GM11168 (cell line): Measurements from ENCODE around the gene NPHP3.
"Not testable (repeated sequence)": the region's sequence is repeated elsewhere in the genome, so short reads cannot be mapped to it uniquely, and the experiment has no call there.

Experiments used
- in situ Hi-C: fragments of 300-500 bp; cut with MboI; formaldehyde crosslinking; loops from one replicate; pipeline ENCODE4 v1.12.0; 2022; ENCODE audit warnings: low sequenced_read_pairs; ENCODE audit not compliant: unreplicated experiment

The NPHP3 gene

GRCh38 chr3:132722165-132723023 lies at the start of gene NPHP3:
TSS of gene NPHP3 (minus strand) at chr3:132722409. CDS start at chr3:132722355, 54 bp downstream.
- in situ Hi-C loops = no loop called here

GRCh38 chr3:132758740-132759139 lies 36.5 kb upstream of the NPHP3 start:
- in situ Hi-C loops = no loop called here

GRCh38 chr3:132756108-132756650 lies 34.0 kb upstream of the NPHP3 start:
- in situ Hi-C loops = no loop called here

- in situ Hi-C loops = no loop called here
These were observed 31.7 kb upstream of the NPHP3 start for GRCh38 chr3:132753946-132754345.

GRCh38 chr3:132749786-132750185 lies 27.6 kb upstream of the NPHP3 start:
- in situ Hi-C loops = no loop called here

- in situ Hi-C loops = not testable (repeated sequence)
These were observed 24.5 kb upstream of the NPHP3 start for GRCh38 chr3:132746720-132747119.

GRCh38 chr3:132738314-132738713 lies 16.1 kb upstream of the NPHP3 start:
- in situ Hi-C loops = loop anchor here (10.0 kb wide), 2 partner anchors 316 to 666 kb away; partner anchors contain the start of gene BFSP2

- in situ Hi-C loops = loop anchor here (10.0 kb wide), 2 partner anchors 319 to 669 kb away; partner anchors contain the start of gene BFSP2
These were observed 13.4 kb upstream of the NPHP3 start for GRCh38 chr3:132735589-132735988.

- in situ Hi-C loops = loop anchor here (10.0 kb wide), 2 partner anchors 324 to 674 kb away; partner anchors contain the start of gene BFSP2
These were observed 8.8 kb upstream of the NPHP3 start for GRCh38 chr3:132730891-132731580.

GRCh38 chr3:132726341-132726823 lies 4.2 kb upstream of the NPHP3 start:
- in situ Hi-C loops = no loop called here

- in situ Hi-C loops = no loop called here
These were observed 1.1 kb upstream of the NPHP3 start for GRCh38 chr3:132723024-132723950.

- in situ Hi-C loops = no loop called here
These were observed 587 bp downstream of the NPHP3 start for GRCh38 chr3:132721479-132722164.

- in situ Hi-C loops = no loop called here
These were observed 2.0 kb downstream of the NPHP3 start for GRCh38 chr3:132720228-132720627.

GRCh38 chr3:132716372-132716771 lies 5.8 kb downstream of the NPHP3 start:
- in situ Hi-C loops = no loop called here

GRCh38 chr3:132713977-132714727 lies 8.1 kb downstream of the NPHP3 start:
- in situ Hi-C loops = no loop called here

GRCh38 chr3:132710311-132710710 lies 11.9 kb downstream of the NPHP3 start:
- in situ Hi-C loops = no loop called here

GRCh38 chr3:132709761-132710160 lies 12.4 kb downstream of the NPHP3 start:
- in situ Hi-C loops = no loop called here

GRCh38 chr3:132703733-132704132 lies 18.5 kb downstream of the NPHP3 start:
- in situ Hi-C loops = no loop called here
